Brain microvascular endothelial cell (primary cell): ENCODE results near the gene TTC32.
A peak's percentile ranks its signal among the peaks of the same experiment; 100 is the strongest.

ENCODE experiments used
- DNase-seq: peaks from one replicate; pipeline ENCODE4 v3.0.0-alpha.2; 2020
- H3K27ac ChIP-seq: fragments of 250-450 bp; sonication (Bioruptor Pico); 2 replicates; pipeline ENCODE4 v1.5.1; 2020; ENCODE audit warnings: mild to moderate bottlenecking, moderate library complexity
- H3K27me3 ChIP-seq: fragments of 250-450 bp; sonication (Bioruptor Pico); replicated peaks from 2 replicates; pipeline ENCODE4 v1.5.1; 2020; ENCODE audit warnings: mild to moderate bottlenecking
- H3K36me3 ChIP-seq: fragments of 250-450 bp; sonication (Bioruptor Pico); replicated peaks from 2 replicates; pipeline ENCODE4 v1.5.1; 2020; ENCODE audit warnings: mild to moderate bottlenecking
- H3K4me3 ChIP-seq: 2 replicates; pipeline ENCODE4 v1.5.1; 2011; ENCODE audit warnings: low read depth, mild to moderate bottlenecking, control low read depth, low read length, moderate library complexity
- in situ Hi-C: cut with HindIII; loops from 2 replicates; pipeline ENCODE4 v1.10.0; 2017; ENCODE audit warnings: low sequenced_read_pairs, low pct_ligation_motif_present
- TF ChIP-seq, protein P1 (sequence below): IDR thresholded peaks from 2 replicates; pipeline ENCODE4 v1.5.1; 2011; ENCODE audit warnings: low read depth, mild to moderate bottlenecking, moderate library complexity, low read length, control low read depth, inconsistent platforms; ENCODE audit errors: missing control alignments

The TTC32 gene

DNA sequence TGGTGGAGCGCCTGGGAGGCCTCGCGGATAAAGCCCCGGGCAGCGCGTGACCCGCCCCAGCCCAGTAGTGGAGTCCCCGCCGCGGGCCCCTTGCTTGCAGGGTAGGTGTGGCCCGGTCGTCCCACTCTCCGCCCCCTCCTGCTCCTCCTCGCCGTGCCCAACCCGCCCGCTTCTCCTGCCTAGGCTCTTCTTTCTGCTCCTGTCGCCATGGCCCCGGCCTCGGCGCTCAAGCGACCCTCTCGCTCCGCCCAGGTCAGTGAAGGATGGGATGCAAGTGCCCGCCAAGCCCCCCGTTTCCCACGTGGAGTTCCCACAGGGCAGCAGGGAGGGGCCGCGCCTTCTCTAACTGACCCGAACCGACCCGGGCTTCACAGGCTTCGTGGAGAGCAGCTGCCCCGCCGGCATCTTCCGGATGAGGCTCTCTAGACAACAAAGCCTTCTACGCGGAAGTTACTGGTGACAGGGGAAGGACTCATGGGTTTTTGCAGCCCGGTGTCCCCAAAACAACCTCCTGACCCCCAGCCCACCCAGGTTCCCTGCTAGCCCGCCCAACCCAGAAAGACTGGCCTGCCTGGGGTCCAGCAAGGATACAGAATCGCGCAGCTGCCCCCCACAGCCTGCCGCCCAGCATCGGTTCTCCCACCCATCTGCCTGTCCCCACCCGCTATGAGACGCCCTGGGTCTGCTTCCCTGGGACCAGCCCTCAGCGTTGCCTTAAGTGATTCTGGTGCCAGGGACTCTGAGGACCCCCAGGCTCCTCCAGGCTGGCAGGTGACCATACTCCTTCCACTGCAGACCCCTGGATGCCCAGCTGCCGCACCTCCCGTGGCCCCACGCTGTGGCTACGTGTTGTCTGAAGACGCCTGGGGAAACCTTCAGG, 32.8 kb downstream of the TTC32 start:
- H3K4me3 ChIP-seq: peak overlapping the region; percentile 57
- H3K36me3 ChIP-seq: no peaks in the 10 kb centered on the region
- DNase-seq: no peak
- no peaks in the 10 kb centered on the region for H3K27me3 ChIP-seq
- TF ChIP-seq, protein P1, sequence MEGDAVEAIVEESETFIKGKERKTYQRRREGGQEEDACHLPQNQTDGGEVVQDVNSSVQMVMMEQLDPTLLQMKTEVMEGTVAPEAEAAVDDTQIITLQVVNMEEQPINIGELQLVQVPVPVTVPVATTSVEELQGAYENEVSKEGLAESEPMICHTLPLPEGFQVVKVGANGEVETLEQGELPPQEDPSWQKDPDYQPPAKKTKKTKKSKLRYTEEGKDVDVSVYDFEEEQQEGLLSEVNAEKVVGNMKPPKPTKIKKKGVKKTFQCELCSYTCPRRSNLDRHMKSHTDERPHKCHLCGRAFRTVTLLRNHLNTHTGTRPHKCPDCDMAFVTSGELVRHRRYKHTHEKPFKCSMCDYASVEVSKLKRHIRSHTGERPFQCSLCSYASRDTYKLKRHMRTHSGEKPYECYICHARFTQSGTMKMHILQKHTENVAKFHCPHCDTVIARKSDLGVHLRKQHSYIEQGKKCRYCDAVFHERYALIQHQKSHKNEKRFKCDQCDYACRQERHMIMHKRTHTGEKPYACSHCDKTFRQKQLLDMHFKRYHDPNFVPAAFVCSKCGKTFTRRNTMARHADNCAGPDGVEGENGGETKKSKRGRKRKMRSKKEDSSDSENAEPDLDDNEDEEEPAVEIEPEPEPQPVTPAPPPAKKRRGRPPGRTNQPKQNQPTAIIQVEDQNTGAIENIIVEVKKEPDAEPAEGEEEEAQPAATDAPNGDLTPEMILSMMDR: no peak
- in situ Hi-C loops: loop anchor here (25.0 kb wide), 1 partner anchor 507 kb away; the partner anchor contains the start of gene OSR1
- H3K27ac ChIP-seq: no peak overlapping the region

DNA sequence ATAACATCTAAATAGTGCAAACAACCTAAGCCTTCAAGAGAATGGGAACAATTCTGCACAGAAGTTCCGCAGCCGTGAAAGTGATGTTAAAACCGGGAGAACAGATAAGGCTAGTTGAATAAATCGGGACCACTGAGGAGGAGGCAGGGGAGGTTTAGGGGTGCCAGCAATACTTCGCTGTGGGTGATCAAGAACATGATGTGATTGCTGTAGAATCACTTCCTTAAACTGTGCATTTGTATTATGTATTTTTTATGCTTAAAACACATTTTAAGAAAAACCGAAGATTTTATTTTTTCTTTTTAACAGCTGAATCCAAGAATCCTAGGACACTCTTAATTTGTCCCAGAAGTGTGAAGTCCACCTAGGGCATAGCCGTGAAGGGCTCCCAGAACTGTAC, 33.6 kb downstream of the TTC32 start:
- no peaks in the 10 kb centered on the region for H3K27me3 ChIP-seq
- TF ChIP-seq, protein P1: no peak
- in situ Hi-C loops: loop anchor here (25.0 kb wide), 1 partner anchor 506 kb away; the partner anchor contains the start of gene OSR1
- H3K4me3 ChIP-seq: peak overlapping the region; percentile 57
- no peak overlapping the region for H3K27ac ChIP-seq
- DNase-seq: no peak
- H3K36me3 ChIP-seq: no peaks in the 10 kb centered on the region

DNA sequence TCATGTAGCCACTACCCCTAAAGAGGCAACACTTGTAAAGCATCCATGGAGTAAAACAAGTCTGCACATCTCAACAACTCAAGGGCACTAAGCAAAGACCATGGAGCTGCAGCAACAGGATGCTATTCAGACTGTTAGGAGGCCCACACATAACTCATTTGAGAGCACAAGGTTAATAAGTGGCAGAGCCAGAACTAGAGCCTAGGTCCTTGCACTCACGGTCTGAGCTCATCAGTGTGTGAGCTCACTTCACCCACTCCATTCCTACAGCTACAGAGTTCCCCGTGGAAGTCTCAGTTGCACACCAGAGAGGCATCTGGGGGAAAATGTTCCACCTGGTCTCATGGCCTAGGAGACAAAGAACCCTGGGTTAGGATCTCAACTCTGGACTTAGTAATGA, 35.0 kb downstream of the TTC32 start:
- no peak overlapping the region for H3K27ac ChIP-seq
- no peaks in the 10 kb centered on the region for H3K27me3 ChIP-seq
- DNase-seq: no peak
- TF ChIP-seq, protein P1: no peak
- H3K36me3 ChIP-seq: no peaks in the 10 kb centered on the region
- in situ Hi-C loops: loop anchor here (25.0 kb wide), 1 partner anchor 504 kb away; the partner anchor contains the start of gene OSR1
- H3K4me3 ChIP-seq: no peak overlapping the region

DNA sequence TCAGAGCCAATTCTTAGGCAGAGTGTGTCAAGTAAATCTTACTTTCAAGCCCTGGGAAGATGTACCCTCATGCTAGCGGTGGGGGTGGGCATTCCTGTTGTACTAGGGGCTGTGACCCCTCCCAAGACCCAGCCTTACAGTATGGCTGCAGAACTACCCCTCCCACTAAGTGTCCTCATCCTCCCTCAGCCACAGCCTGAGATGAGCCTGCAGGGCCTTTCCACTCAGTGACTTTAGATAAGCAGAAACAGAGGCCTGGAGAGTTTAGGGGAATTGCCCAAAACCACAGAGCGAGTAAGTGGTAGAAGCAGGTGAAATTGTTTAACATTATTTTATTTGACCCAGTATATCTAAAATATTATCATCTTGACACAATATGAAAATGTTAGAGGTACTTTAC, 36.6 kb downstream of the TTC32 start:
- no peak overlapping the region for H3K4me3 ChIP-seq
- TF ChIP-seq, protein P1: no peak
- H3K27ac ChIP-seq: no peak overlapping the region
- no peaks in the 10 kb centered on the region for H3K27me3 ChIP-seq
- DNase-seq: no peak
- no peaks in the 10 kb centered on the region for H3K36me3 ChIP-seq
- in situ Hi-C loops: loop anchor here (25.0 kb wide), 1 partner anchor 503 kb away; the partner anchor contains the start of gene OSR1

DNA sequence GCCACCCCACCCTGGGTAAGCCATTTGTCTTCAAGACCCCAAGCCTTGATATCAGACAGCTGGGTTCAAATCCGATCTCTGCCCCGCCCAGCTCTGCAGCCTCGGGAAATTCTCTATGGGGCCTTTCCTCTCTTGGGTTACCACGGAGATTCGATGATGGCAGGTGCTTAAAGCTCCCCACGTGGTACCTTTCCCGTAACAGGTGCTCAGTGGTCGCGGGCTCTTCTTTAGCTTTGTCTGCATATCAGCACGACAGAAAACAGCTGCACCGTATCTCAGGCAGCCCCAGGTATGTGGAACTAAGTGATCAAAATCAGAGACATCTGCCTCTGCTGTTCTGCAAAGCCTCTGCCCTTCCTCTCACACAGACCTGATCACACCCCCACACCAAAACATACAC, 37.4 kb downstream of the TTC32 start:
- in situ Hi-C loops: loop anchor here (25.0 kb wide), 1 partner anchor 502 kb away; the partner anchor contains the start of gene OSR1
- Histone ChIP-seq H3K27me3 (no peaks in the 10 kb centered on the region), H3K36me3 (no peaks in the 10 kb centered on the region), H3K4me3 (no peak overlapping the region), H3K27ac (no peak overlapping the region)
- no peak for DNase-seq
- TF ChIP-seq, protein P1: no peak
